Measurements from ENCODE around the gene LIMS2.

LIMS2 gene

GRCh38 chr2:127623388-127624319, 51.7 kb downstream of the LIMS2 start:
- no peak for TF ChIP-seq CTCF (IDR thresholded peaks at IDR 0.05; ENCODE audit: low read depth, low read length)
- H3K4me3 ChIP-seq (replicated peaks in 1 of 2; ENCODE audit: low read depth in 2 of 2, low read length in 2 of 2) = no peak overlapping the region
- DNase-seq (ENCODE audit: low read depth in 2 of 2) = peak in 1 of 2 donors; percentile 67

GRCh38 chr2:127622561-127623387, 52.6 kb downstream of the LIMS2 start:
- DNase-seq (ENCODE audit: low read depth in 2 of 2) = no peak
- H3K4me3 ChIP-seq (replicated peaks in 1 of 2; ENCODE audit: low read depth in 2 of 2, low read length in 2 of 2) = no peak overlapping the region

GRCh38 chr2:127621981-127622431, 53.3 kb downstream of the LIMS2 start:
- no peak for DNase-seq (ENCODE audit: low read depth in 2 of 2)
- no peak overlapping the region for H3K4me3 ChIP-seq (replicated peaks in 1 of 2; ENCODE audit: low read depth in 2 of 2, low read length in 2 of 2)
- TF ChIP-seq CTCF (IDR thresholded peaks at IDR 0.05; ENCODE audit: low read depth, low read length) = no peak

More at GRCh38 chr2:127622561-127623387, 52.6 kb downstream of the LIMS2 start:
- no peak for TF ChIP-seq CTCF (IDR thresholded peaks at IDR 0.05; ENCODE audit: low read depth, low read length)

GRCh38 chr2:127620866-127621265, 54.5 kb downstream of the LIMS2 start:
- no peak overlapping the region for H3K4me3 ChIP-seq (replicated peaks in 1 of 2; ENCODE audit: low read depth in 2 of 2, low read length in 2 of 2)
- TF ChIP-seq CTCF (IDR thresholded peaks at IDR 0.05; ENCODE audit: low read depth, low read length) = no peak
- DNase-seq (ENCODE audit: low read depth in 2 of 2) = no peak

- no peak overlapping the region for H3K4me3 ChIP-seq (replicated peaks in 1 of 2; ENCODE audit: low read depth in 2 of 2, low read length in 2 of 2)
- no peak for DNase-seq (ENCODE audit: low read depth in 2 of 2)
- no peak for TF ChIP-seq CTCF (IDR thresholded peaks at IDR 0.05; ENCODE audit: low read depth, low read length)
Observed at GRCh38 chr2:127619877-127620705, 55.2 kb downstream of the LIMS2 start.

GRCh38 chr2:127619203-127619590, 56.1 kb downstream of the LIMS2 start:
- no peak overlapping the region for H3K4me3 ChIP-seq (replicated peaks in 1 of 2; ENCODE audit: low read depth in 2 of 2, low read length in 2 of 2)
- no peak for TF ChIP-seq CTCF (IDR thresholded peaks at IDR 0.05; ENCODE audit: low read depth, low read length)
- DNase-seq (ENCODE audit: low read depth in 2 of 2) = no peak
